Esophagus muscularis mucosa (tissue), 4 donors: ENCODE data around the gene SYNGAP1.

Source experiments
- EP300 ChIP-seq: sonication (generic); formaldehyde crosslinking; IDR thresholded peaks from one replicate; pipeline ENCODE4 v1.6.1; 2017; ENCODE audit warnings: antibody characterized with exemption
- POLR2A ChIP-seq: fragments of 450-650 bp; IDR thresholded peaks from one replicate; pipeline ENCODE4 v1.6.1; 2017; ENCODE audit warnings: antibody characterized with exemption, moderate library complexity, mild to moderate bottlenecking, low read depth
- POLR2AphosphoS5 ChIP-seq, 2 donors: sonication (generic); formaldehyde crosslinking; IDR thresholded peaks; one replicate each; pipeline ENCODE4 v1.6.1; 2017; ENCODE audit warnings: antibody characterized with exemption in 2 of 2
- TF ChIP-seq, protein P1 (sequence below), 3 experiments: fragments of 200-600 bp in 2 of 3; fragments of 450-650 bp in 1 of 3; sonication (generic) in 2 of 3; IDR thresholded peaks; one replicate each; pipeline ENCODE4 v1.5.1; 2017 to 2019; ENCODE audit warnings: antibody characterized with exemption in 3 of 3, mild to moderate bottlenecking in 2 of 3, moderate library complexity in 1 of 3

- TF ChIP-seq, protein P1, sequence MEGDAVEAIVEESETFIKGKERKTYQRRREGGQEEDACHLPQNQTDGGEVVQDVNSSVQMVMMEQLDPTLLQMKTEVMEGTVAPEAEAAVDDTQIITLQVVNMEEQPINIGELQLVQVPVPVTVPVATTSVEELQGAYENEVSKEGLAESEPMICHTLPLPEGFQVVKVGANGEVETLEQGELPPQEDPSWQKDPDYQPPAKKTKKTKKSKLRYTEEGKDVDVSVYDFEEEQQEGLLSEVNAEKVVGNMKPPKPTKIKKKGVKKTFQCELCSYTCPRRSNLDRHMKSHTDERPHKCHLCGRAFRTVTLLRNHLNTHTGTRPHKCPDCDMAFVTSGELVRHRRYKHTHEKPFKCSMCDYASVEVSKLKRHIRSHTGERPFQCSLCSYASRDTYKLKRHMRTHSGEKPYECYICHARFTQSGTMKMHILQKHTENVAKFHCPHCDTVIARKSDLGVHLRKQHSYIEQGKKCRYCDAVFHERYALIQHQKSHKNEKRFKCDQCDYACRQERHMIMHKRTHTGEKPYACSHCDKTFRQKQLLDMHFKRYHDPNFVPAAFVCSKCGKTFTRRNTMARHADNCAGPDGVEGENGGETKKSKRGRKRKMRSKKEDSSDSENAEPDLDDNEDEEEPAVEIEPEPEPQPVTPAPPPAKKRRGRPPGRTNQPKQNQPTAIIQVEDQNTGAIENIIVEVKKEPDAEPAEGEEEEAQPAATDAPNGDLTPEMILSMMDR (IDR thresholded peaks at IDR 0.05) = no peak
- TF ChIP-seq POLR2A (no peak), POLR2AphosphoS5 (IDR thresholded peaks at IDR 0.05) (peak; percentile 35 to 53), EP300 (no peak)
These were observed 44.7 kb upstream of the SYNGAP1 start for GRCh38 chr6:33375143-33375671.
